ENCODE data around the gene CARD19. TPM values are rescaled to one million over a fixed set of nuclear protein-coding genes. Genes with fewer than 3 reads are reported as not detected.

CARD19 gene
- polyA plus RNA-seq, 1 donor (not counting 4 experiments of a cell fraction or from before 2014, with no cell fraction given) = 36.7 TPM

DNA sequence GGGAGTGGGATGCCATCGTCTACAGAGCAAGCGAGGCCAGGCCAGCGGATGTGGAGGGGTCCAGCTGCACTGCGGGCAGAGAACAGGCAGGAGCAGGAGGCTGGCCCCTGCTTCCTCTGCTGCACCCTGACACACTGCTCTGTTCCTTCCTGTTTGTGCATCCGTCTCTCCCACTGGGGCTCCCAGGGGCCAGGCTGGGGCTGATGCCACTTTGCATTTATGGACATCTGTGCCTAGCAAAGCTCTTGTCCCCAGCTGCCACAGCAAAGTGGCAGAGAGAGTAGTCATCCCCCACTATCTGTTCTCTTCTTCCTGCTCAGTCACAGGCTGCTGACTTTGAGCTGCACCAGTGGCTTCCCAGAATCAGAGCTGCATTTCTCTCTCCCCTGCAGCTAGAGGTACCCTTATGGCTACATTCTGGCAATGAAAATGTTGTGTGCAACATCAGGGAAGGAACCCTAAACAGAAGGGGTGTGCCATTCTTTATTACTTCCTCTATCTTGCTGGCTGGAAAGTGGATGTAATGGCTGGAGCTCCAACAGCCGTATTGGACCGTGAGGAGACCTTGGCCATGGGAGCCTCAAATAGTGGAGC lies 42.3 kb downstream of the CARD19 start:
- Histone ChIP-seq H3K36me3 (ENCODE audit: control insufficient read depth in 2 of 2, extremely low read depth in 1 of 2, insufficient read depth in 2 of 2, low read length in 2 of 2) (no peaks in the 10 kb centered on the region), H3K79me2 (ENCODE audit: control insufficient read depth, insufficient read depth, low read length) (no peaks in the 10 kb centered on the region), H3K9me1 (ENCODE audit: control insufficient read depth, extremely low read depth, insufficient read depth, low read length) (no peaks in the 10 kb centered on the region), H3K27me3 (ENCODE audit: control insufficient read depth, extremely low read depth, insufficient read depth, low read length) (peaks cover 10% of the 10 kb centered on the region), H3K9ac (ENCODE audit: control insufficient read depth, extremely low read depth, insufficient read depth, low read length) (no peak overlapping the region), H2AFZ (ENCODE audit: control insufficient read depth, low read length) (no peak overlapping the region), H3K9me3 (ENCODE audit: control insufficient read depth, low read depth, low read length) (no peaks in the 10 kb centered on the region), H3K4me2 (ENCODE audit: control insufficient read depth, extremely low read depth, insufficient read depth, low read depth, low read length) (no peak overlapping the region), H3K4me3 (ENCODE audit: control insufficient read depth in 2 of 3, extremely low read depth in 1 of 3, insufficient read depth in 2 of 3, low read depth in 1 of 3, low read length in 3 of 3) (no peak overlapping the region), H4K20me1 (ENCODE audit: control insufficient read depth, extremely low read depth, insufficient read depth, low read length) (no peaks in the 10 kb centered on the region), H3K4me1 (ENCODE audit: control insufficient read depth, extremely low read depth, insufficient read depth, low read length) (peaks cover 26% of the 10 kb centered on the region), H3K27ac (ENCODE audit: control insufficient read depth, insufficient read depth, low read length) (no peak overlapping the region)
- no peak for TF ChIP-seq EZH2 (IDR thresholded peaks at IDR 0.05; ENCODE audit: low read length)
- TF ChIP-seq, protein P1, sequence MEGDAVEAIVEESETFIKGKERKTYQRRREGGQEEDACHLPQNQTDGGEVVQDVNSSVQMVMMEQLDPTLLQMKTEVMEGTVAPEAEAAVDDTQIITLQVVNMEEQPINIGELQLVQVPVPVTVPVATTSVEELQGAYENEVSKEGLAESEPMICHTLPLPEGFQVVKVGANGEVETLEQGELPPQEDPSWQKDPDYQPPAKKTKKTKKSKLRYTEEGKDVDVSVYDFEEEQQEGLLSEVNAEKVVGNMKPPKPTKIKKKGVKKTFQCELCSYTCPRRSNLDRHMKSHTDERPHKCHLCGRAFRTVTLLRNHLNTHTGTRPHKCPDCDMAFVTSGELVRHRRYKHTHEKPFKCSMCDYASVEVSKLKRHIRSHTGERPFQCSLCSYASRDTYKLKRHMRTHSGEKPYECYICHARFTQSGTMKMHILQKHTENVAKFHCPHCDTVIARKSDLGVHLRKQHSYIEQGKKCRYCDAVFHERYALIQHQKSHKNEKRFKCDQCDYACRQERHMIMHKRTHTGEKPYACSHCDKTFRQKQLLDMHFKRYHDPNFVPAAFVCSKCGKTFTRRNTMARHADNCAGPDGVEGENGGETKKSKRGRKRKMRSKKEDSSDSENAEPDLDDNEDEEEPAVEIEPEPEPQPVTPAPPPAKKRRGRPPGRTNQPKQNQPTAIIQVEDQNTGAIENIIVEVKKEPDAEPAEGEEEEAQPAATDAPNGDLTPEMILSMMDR (optimal IDR thresholded peaks at IDR 0.05 in 1 of 3, IDR thresholded peaks at IDR 0.05 in 1 of 3, conservative IDR thresholded peaks at IDR 0.05 in 1 of 3; ENCODE audit: extremely low read depth in 1 of 3, insufficient read depth in 2 of 3, low read length in 3 of 3) = no peak
- dilution Hi-C loops (cut with MboI; ENCODE audit: extremely low pct_ligation_motif_present, low sequenced_read_pairs) = no loop called here
- FAIRE-seq (no peak), DNase-seq (ENCODE audit: low read depth, low spot score) (no peak)

DNA sequence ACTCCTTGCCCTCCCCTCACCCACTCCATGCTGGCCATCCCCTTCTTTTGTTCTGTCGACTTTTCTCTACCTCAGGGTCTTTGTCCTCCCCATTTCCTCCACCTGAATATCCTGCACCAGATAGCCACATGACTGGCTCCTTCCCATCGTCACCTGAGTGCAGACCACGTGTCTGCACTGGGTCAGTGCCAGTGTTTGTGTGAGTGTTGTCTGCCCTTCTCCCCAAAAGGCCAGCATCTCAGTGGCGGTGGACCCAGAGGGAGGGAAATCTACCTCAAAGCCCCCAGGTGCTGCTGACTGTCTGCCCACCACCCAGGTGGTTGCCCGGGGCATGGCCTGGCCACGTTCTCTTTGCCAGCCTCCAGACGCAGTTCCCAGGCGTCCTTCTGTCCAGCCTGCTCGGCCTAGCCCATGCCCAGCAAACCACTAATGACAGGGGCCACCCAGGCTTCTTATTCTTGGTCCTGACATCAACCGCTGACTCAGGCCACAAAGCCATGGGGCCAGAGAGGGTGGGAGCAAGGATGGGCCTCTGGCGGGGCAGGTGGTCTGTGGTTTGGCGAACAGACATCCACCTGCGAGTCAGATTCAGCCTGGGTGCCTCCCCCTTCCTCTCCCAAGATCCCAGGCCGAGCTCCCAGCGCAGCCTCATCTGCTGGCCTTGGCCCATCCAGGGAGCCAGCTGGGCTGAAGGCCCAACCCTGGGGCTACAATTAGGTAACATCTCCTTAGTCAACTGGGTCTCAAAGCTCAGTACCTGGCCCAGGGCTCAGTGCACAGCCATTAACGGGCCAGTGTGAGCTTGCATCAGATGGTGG lies 43.6 kb downstream of the CARD19 start:
- H3K27ac ChIP-seq (ENCODE audit: control insufficient read depth, insufficient read depth, low read length) = no peak overlapping the region
- H3K9ac ChIP-seq (ENCODE audit: control insufficient read depth, extremely low read depth, insufficient read depth, low read length) = no peak overlapping the region
- no peaks in the 10 kb centered on the region for H3K79me2 ChIP-seq (ENCODE audit: control insufficient read depth, insufficient read depth, low read length)
- no peak for DNase-seq (ENCODE audit: low read depth, low spot score)
- dilution Hi-C loops (cut with MboI; ENCODE audit: extremely low pct_ligation_motif_present, low sequenced_read_pairs) = no loop called here
- no peaks in the 10 kb centered on the region for H3K36me3 ChIP-seq (ENCODE audit: control insufficient read depth in 2 of 2, extremely low read depth in 1 of 2, insufficient read depth in 2 of 2, low read length in 2 of 2)
- FAIRE-seq = no peak
- H3K4me1 ChIP-seq (ENCODE audit: control insufficient read depth, extremely low read depth, insufficient read depth, low read length) = peaks cover 25% of the 10 kb centered on the region
- H4K20me1 ChIP-seq (ENCODE audit: control insufficient read depth, extremely low read depth, insufficient read depth, low read length) = no peaks in the 10 kb centered on the region
- no peak for TF ChIP-seq EZH2 (IDR thresholded peaks at IDR 0.05; ENCODE audit: low read length)
- TF ChIP-seq, protein P1 (optimal IDR thresholded peaks at IDR 0.05 in 1 of 3, IDR thresholded peaks at IDR 0.05 in 1 of 3, conservative IDR thresholded peaks at IDR 0.05 in 1 of 3; ENCODE audit: extremely low read depth in 1 of 3, insufficient read depth in 2 of 3, low read length in 3 of 3) = no peak
- H2AFZ ChIP-seq (ENCODE audit: control insufficient read depth, low read length) = no peak overlapping the region
- no peaks in the 10 kb centered on the region for H3K9me1 ChIP-seq (ENCODE audit: control insufficient read depth, extremely low read depth, insufficient read depth, low read length)
- H3K4me2 ChIP-seq (ENCODE audit: control insufficient read depth, extremely low read depth, insufficient read depth, low read depth, low read length) = no peak overlapping the region
- H3K27me3 ChIP-seq (ENCODE audit: control insufficient read depth, extremely low read depth, insufficient read depth, low read length) = peaks cover 10% of the 10 kb centered on the region
- no peak overlapping the region for H3K4me3 ChIP-seq (ENCODE audit: control insufficient read depth in 2 of 3, extremely low read depth in 1 of 3, insufficient read depth in 2 of 3, low read depth in 1 of 3, low read length in 3 of 3)
- H3K9me3 ChIP-seq (ENCODE audit: control insufficient read depth, low read depth, low read length) = no peaks in the 10 kb centered on the region
